Suppressor macrophage (primary cell): Measurements from ENCODE around the gene PCSK6.
"Not testable (repeated sequence)": the region's sequence is repeated elsewhere in the genome, so short reads cannot be mapped to it uniquely, and the experiment has no call there.

ENCODE experiments used
- DNase-seq, 4 experiments: peaks; one replicate each; pipeline ENCODE4 v3.0.0-alpha.2; 2020 to 2022

The PCSK6 gene

GRCh38 chr15:101396484-101397261 is 92.8 kb downstream of the PCSK6 start:
- DNase-seq: no peak

DNA sequence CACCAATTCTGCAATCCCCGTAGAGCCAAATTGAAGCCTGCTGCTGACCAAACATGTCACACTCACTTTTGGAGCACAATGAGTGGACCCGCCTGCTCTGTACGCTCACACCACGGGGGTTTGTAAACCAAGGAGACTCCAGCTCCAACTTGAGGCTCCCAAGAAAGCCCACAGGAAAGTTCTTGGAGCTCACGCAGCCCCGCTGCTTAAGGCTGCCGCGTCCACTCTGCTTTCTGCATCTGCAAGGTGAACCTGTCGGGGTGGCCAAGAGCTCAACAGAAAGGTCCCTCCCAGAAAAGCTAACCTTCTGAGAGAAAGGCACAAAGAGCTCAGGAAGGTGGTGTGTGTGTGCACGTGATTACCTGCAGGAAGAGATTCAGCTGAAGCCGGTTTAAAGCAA is 94.9 kb downstream of the PCSK6 start:
- DNase-seq: no peak

GRCh38 chr15:101394056-101394630 is 95.4 kb downstream of the PCSK6 start:
- DNase-seq: no peak

DNA sequence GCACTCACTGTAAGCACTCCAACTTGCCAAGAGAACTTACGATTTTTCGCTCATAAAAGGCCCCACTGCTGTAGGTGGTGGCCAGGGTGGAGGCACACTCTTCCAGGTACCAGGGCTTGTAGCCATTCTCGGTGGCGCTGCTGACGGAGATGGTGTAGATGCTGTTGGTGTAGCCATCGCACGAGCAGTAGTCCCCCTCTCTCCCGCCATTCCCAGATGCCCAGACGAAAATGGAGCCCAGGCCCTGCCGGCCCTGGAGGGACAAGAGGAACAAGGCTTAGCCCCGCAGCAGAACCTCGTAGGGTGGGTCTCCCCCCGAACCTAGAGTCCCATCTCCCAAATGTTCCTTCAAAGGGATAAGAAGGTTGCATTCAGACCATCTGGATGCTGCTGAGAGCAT is 96.3 kb downstream of the PCSK6 start:
- no peak for DNase-seq

- DNase-seq: peak in 3 of 4 experiments; percentile 2 to 34 (median 26)
These were observed 97.4 kb downstream of the PCSK6 start for GRCh38 chr15:101391981-101392640.

- no peak for DNase-seq
These were observed 98.1 kb downstream of the PCSK6 start for GRCh38 chr15:101391431-101391830.

- DNase-seq: no peak
These were observed 99.0 kb downstream of the PCSK6 start for GRCh38 chr15:101390462-101390861.

DNA sequence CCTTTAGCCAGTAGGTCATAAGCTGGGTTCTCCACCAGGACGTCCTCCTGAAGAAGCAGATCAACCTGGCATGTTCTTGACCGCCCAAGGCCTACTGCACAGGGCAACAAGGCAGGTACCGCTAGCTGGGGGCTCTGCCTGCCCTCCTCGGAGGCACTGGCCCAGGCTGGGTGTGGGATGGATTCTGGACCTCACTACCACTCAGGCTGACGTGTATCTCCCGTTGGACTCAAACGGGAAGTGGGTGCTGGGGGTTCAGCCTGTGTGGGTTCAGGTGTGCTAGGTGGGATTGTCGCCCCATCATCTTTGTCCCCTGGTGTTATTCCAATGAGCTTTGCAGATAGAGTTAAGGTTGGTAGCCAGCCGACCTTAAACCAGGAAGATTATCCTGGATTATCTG is 99.4 kb downstream of the PCSK6 start:
- no peak for DNase-seq

- DNase-seq: no peak
These were observed 100.1 kb downstream of the PCSK6 start for GRCh38 chr15:101389362-101389761.

GRCh38 chr15:101388046-101388445 is 101.5 kb downstream of the PCSK6 start:
- DNase-seq: no peak

- DNase-seq: no peak
These were observed 101.9 kb downstream of the PCSK6 start for GRCh38 chr15:101387574-101387973.

DNA sequence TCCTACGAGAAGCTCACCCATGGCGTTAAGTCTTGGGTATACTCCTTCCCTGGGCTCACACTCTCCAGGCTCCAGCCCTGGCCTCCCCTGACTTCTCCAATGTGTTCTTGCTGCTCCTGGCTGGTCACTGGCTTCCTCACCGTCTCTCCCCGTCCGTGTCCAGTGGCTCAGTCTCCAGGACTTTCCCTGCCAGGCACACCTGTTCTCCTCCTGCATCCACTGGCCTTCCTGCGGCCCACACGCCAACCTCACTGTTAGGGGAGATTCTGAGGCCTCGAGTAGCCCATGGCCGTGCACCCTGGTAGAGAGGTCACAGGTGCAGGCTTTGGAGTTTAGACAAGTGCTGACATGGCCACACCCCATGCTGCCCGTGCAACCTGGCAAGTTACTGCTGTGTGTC is 102.5 kb downstream of the PCSK6 start:
- no peak for DNase-seq

DNA sequence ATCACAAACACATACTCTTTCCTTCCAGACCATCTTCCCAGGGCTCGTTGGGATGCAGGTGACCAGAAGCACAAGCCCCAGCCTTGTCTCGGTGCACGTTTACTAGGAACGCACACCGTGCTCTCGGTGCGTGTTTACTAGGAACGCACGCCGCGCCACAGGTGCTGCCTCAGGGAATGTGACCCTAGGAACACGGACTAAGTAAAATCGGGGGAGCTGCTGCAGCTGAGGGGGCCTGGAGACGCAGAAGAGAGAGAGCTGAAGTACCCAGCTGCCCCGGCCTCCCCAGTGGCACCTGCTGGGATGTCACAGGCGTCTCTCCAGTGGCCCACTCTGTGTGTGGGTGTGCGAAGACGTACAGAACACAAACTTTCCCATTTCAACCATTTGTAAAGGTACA is 103.5 kb downstream of the PCSK6 start:
- DNase-seq: no peak

- DNase-seq: no peak
These were observed 105.2 kb downstream of the PCSK6 start for GRCh38 chr15:101384276-101384675.

DNA sequence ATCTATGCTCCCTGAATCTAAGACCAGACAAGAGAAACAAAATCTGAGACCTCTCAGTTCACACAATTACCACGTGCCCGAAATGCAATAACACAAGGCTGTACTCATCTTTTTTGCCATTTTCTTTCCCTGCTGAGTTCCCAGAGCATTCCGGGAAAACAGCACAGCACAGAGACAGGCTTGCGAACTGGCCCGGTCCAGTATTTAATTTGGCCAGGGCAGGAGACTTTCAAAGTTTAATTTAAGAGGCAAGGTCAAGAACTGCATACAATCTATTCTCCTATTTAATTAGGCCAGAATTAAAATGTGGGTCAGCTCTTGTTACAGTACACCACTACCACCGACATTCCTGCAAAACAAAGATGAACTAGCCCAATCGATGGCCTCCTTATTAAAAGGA is 107.0 kb downstream of the PCSK6 start:
- DNase-seq: no peak

- peak; percentile 8 to 60 (median 43) for DNase-seq
These were observed 107.8 kb downstream of the PCSK6 start for GRCh38 chr15:101381671-101382212.

GRCh38 chr15:101380146-101380545 is 109.4 kb downstream of the PCSK6 start:
- no peak for DNase-seq

DNA sequence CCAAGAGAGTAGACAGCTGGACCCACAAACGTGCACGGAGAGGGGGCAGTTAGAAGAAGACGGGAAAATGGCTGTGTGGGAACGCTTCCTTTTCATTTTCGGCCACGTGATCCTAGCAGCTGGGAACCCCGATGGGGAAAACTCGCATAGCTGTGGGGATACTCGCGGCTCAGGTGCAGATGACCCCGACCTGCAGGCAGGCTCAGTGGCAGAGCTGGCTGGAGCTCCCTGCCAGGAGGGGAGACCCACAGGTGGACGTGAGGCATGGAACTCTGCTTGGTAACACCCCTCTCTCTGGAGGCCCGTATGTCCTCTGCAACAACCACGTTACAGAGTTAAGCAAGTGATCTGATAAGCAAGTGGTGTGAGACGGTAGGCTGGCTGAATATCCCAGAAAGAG is 109.9 kb downstream of the PCSK6 start:
- no peak for DNase-seq

DNA sequence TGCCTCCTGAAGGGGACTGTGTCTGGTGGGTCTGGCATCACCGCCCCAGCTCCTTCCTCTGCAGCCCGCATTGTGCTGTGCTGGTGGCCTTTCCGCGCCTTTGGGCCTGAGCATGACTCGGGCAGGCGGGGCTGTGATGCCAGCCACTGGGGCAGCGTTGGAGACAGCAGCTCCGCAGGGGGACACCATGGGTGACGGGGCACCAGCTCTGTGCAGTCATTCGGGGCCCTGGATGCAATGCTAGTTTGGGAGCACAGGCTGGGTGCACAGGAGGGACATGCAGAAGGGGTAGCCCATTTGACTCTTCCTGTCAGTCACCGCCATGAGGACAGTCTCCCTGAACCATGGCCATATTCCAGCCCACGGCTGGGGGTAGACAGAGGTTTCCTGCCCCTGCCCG is 110.6 kb downstream of the PCSK6 start:
- no peak for DNase-seq

DNA sequence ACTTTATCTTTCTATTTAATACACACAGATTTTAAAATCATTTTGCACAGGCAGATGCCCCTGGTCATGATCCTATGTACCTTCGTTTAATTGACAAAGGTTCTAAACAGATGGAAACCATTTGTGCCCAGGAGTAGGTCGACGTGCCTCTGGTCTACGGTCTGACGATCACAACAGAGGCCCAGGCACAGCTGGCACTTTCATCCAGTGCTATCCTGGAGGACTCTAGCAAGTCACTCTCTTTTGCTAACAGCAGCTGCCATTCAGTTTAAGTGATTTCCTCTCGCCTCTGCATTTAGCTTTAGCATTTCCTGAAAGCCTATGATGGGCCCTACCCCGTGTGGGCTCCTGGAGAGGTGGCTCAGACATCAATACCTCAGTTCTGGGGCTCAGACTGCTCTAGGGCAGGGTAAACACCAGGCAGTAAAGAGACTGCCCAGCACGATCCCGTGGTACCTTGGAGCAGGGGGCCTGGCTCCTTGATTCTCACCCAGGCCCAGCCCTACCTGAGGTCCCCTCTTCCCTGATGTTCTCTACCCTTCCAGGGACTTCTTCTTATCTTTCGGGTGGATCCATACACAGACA is 111.2 kb downstream of the PCSK6 start:
- DNase-seq: no peak

GRCh38 chr15:101376615-101377395 is 112.7 kb downstream of the PCSK6 start:
- DNase-seq: no peak

DNA sequence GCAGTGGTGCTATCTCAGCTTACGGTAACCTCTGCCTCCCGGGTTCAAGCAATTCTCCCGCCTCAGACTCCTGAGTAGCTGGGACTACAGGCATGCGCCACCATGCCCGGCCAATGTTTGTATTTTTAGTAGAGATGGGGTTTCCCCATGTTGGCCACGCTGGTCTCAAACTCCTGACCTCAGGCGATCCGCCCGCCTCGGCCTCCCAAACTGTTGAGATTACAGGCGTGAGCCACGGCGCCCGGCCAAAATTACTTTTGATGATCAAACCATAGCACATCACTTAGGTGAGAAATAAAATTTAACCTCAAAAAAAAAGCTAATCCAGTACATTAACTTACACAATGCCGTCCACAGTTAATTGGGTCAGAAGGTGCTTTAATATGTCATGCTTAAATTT is 114.5 kb downstream of the PCSK6 start:
- not testable (repeated sequence) for DNase-seq
